K562 (cell line): Measurements from ENCODE around the gene MAPRE2. TPM values are rescaled to one million over a fixed set of nuclear protein-coding genes. Genes with fewer than 3 reads are reported as not detected.

Source experiments
- ARID3B ChIP-seq: fragments of 250-450 bp; sonication (Bioruptor Pico); IDR thresholded peaks from 2 replicates; pipeline ENCODE4 v1.4.0; 2020; ENCODE audit warnings: borderline replicate concordance
- DPF2 ChIP-seq: fragments of 450-650 bp; IDR thresholded peaks from 2 replicates; pipeline ENCODE4 v1.6.1; 2016
- FOSL1 ChIP-seq: fragments of 200-800 bp; sonication (Bioruptor generic); conservative IDR thresholded peaks from 2 replicates; pipeline ENCODE4 v1.6.1; 2016; ENCODE audit warnings: missing genetic modification characterization, missing compliant biosample characterization
- FOXJ3 ChIP-seq: sonication (generic); formaldehyde crosslinking; IDR thresholded peaks from 2 replicates; pipeline ENCODE4 v1.4.0; 2020; ENCODE audit warnings: mild to moderate bottlenecking, missing genetic modification reagents
- MAFG ChIP-seq: fragments of 450-650 bp; conservative IDR thresholded peaks from 2 replicates; pipeline ENCODE4 v1.6.1; 2016; ENCODE audit warnings: missing genetic modification characterization, missing compliant biosample characterization
- MEF2D ChIP-seq: conservative IDR thresholded peaks from 2 replicates; pipeline ENCODE4 v1.6.1; 2016; ENCODE audit warnings: low read depth, missing genetic modification characterization, missing compliant biosample characterization
- NFXL1 ChIP-seq: fragments of 450-650 bp; formaldehyde crosslinking; IDR thresholded peaks from 2 replicates; pipeline ENCODE4 v1.4.0; 2021; ENCODE audit warnings: mild to moderate bottlenecking
- NR3C1 ChIP-seq: sonication (generic); formaldehyde crosslinking; IDR thresholded peaks from 2 replicates; pipeline ENCODE4 v1.8.1; 2022; ENCODE audit warnings: missing genetic modification reagents
- NR4A1 ChIP-seq, 2 experiments: fragments of 250-450 bp in 1 of 2; fragments of 450-650 bp in 1 of 2; sonication (Bioruptor Pico) in 1 of 2; IDR thresholded peaks; 2 replicates each; pipeline versions ENCODE4 v1.4.0 to v1.6.1; 2016 to 2020; ENCODE audit warnings: mild to moderate bottlenecking in 2 of 2, missing compliant biosample characterization in 1 of 2, missing genetic modification characterization in 1 of 2, moderate library complexity in 1 of 2
- PPARD ChIP-seq: fragments of 250-450 bp; sonication (Bioruptor Pico); IDR thresholded peaks from 2 replicates; pipeline ENCODE4 v1.8.0; 2022; ENCODE audit warnings: inconsistent platforms, mild to moderate bottlenecking, moderate library complexity
- ZBTB1 ChIP-seq: sonication (generic); formaldehyde crosslinking; IDR thresholded peaks from 2 replicates; pipeline ENCODE4 v1.8.1; 2023; ENCODE audit warnings: missing genetic modification reagents, low read depth, mild to moderate bottlenecking, borderline replicate concordance
- ZNF165 ChIP-seq: fragments of 250-450 bp; sonication (Bioruptor Pico); IDR thresholded peaks from 2 replicates; pipeline ENCODE4 v1.4.0; 2020; ENCODE audit warnings: borderline replicate concordance
- ZNF318 ChIP-seq, 2 experiments: fragments of 450-650 bp; IDR thresholded peaks; 2 replicates each; pipeline ENCODE4 v1.6.1; 2016; ENCODE audit warnings: mild to moderate bottlenecking in 2 of 2, borderline replicate concordance in 1 of 2, low read depth in 1 of 2, moderate library complexity in 1 of 2
- ZNF512 ChIP-seq: IDR thresholded peaks from 2 replicates; pipeline ENCODE4 v1.6.1; 2016; ENCODE audit warnings: missing genetic modification characterization, missing compliant biosample characterization
- polyA plus RNA-seq, 8 experiments: library from polyadenylated mRNA; depleted of rRNA in 4 of 8; stranded (reverse) in 5 of 8; unstranded in 3 of 8; fragments of >200 nt; fragmentation: Nextera tagmentation in 2 of 8; fragmentation: Illumina TruSeq in 1 of 8; extraction: Ambion mirVana in 2 of 8; extraction: Trizol in 1 of 8; gene quantifications; 2 replicates each; pipeline versions ENCODE4 v1.2.1 to v1.2.3, GENCODE V29; 2011 to 2014; ENCODE audit warnings: inconsistent platforms in 1 of 8, missing spikeins in 1 of 8
- total RNA-seq, 7 experiments: library from RNA; depleted of rRNA in 6 of 7; stranded (reverse); fragments of >200 nt in 6 of 7; fragmentation: Illumina TruSeq in 2 of 7; extraction: Trizol in 2 of 7; gene quantifications; 2 replicates each; pipeline versions ENCODE4 v1.2.1 to v1.2.3, GENCODE V29; 2011 to 2021; ENCODE audit warnings: low replicate concordance in 1 of 7

Gene MAPRE2
- total and polyA plus RNA-seq, 9 of the 15 experiments (the other 6 are each of a cell fraction or from before 2014, with no cell fraction given) = 32.3 to 70.7 (median 40.7) TPM

DNA sequence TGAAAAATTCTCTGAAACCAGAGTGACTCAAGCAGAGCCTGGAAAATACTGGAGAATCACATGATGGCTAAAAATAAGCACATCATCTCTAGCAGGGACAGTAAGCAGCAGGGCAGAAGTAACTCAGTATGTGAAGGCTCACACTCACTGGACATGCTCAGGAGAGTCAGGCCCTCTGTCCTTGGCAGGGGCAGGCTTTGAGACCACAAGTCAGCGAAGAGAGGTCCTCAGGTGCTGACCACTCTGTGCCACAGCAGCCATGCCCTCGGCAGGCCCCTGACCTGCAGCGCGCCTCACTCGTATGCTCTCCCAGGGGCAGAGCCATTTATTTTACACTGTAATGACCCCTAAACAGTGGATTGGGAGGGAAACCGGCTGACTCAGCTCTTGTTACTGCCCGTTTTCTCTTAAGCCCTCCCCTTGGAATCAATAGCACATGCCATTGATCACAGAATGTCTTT, 76.8 kb downstream of the MAPRE2 start (continued):
- TF ChIP-seq FOXJ3 (no peak), ZNF165 (no peak), MEF2D (peak; percentile 62; the same call in 1 of the 2 replicates), NR3C1 (CRISPR knock-in tag) (no peak), ZBTB1 (CRISPR knock-in tag) (no peak), NFXL1 (CRISPR knock-in tag) (no peak), ZNF318 (IDR thresholded peaks at IDR 0.05; ENCODE audit: borderline replicate concordance in 1 of 2, low read depth in 1 of 2) (no peak), MAFG (tag) (peak; percentile 76), ZNF512 (tag) (no peak), FOSL1 (tag) (peak; percentile 45), PPARD (CRISPR knock-in tag) (no peak), NR4A1 (CRISPR knock-in tag; IDR thresholded peaks at IDR 0.05) (no peak), NR4A1 (tag; IDR thresholded peaks at IDR 0.05) (0 out of 2 replicates have a peak, but pooled peaks have one; percentile 36), DPF2 (no peak), ARID3B (CRISPR knock-in tag) (no peak)
